Measurements from ENCODE around the gene CHAF1B.

- no peak for TF ChIP-seq CTCF (IDR thresholded peaks at IDR 0.05; ENCODE audit: low read depth, low read length, poor library complexity, severe bottlenecking)
- no peak for TF ChIP-seq EZH2phosphoT487 (IDR thresholded peaks at IDR 0.05; ENCODE audit: borderline replicate concordance, low read length)
Measured at GRCh38 chr21:36415375-36415774, 30.2 kb downstream of the CHAF1B start.

Measured in DOHH2 (cell line).